ENCODE measurements around the gene GSPT1.

DNA sequence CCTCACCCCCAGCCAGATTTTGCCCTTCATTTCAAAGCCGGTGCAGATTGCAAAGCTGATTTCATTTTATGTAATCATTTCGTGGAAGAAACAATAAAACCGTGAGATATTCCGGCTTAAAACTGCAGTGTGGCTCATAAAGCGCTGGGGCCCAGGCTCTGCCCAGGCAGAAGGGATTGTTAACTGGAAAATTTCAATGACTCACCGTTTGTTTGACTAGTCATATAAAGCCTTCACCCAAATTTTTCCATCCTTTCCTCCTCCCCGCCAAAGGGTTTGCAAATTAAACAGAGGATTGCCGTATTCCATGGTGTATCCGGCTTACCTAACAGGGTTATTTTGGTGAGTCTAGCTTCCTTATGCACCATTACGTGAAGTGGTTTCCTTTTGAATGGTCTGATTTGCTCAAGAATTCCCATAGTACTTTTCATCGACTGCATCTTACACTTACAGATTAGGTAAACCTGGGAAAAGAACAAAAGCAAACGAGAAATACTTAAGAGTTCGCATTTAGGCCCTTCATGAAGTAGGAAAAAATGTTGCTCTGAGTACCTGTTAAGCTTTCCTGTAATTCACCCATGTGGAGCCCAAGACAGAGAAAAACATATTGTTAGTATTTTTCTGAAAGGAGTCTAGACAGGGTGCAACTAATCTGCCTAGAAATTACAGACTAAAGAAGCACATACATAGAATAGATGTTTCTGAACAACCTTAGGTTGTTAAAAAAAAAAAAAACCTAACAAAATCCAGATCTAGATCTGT is 949 bp upstream of the GSPT1 start:
- TF ChIP-seq EZH2phosphoT487 (IDR thresholded peaks at IDR 0.05), result no peak
- TF ChIP-seq, protein P1, sequence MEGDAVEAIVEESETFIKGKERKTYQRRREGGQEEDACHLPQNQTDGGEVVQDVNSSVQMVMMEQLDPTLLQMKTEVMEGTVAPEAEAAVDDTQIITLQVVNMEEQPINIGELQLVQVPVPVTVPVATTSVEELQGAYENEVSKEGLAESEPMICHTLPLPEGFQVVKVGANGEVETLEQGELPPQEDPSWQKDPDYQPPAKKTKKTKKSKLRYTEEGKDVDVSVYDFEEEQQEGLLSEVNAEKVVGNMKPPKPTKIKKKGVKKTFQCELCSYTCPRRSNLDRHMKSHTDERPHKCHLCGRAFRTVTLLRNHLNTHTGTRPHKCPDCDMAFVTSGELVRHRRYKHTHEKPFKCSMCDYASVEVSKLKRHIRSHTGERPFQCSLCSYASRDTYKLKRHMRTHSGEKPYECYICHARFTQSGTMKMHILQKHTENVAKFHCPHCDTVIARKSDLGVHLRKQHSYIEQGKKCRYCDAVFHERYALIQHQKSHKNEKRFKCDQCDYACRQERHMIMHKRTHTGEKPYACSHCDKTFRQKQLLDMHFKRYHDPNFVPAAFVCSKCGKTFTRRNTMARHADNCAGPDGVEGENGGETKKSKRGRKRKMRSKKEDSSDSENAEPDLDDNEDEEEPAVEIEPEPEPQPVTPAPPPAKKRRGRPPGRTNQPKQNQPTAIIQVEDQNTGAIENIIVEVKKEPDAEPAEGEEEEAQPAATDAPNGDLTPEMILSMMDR (IDR thresholded peaks at IDR 0.05), result no peak

Measured in neural progenitor cell (in vitro differentiated cells).